Ecto neural progenitor cell (in vitro differentiated cells): Measurements from ENCODE around the gene ZSWIM2.
"Not testable (repeated sequence)": the region's sequence is repeated elsewhere in the genome, so short reads cannot be mapped to it uniquely, and the experiment has no call there.

ENCODE experiments used
- DNase-seq: peaks from one replicate; pipeline ENCODE4 v3.0.0-alpha.2; 2018; ENCODE audit warnings: low spot score

ZSWIM2 gene

DNA sequence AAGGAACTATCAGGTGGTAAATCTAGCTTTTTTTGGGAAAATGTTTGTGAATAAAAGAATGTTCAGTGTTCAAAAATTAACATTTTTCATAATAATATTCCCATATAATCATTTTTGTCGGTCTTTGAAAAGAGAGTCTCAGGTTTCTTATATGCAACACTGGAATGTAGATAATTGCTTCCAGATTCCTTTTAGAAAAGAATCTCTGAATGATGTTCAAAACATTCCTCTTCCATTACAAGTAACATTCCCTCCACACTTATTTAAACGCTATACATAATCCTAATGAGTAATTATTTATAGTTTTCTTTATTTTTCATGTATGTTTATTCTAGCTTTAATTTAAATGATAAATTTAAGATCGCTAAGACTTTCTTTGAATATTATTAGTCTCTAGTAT is 7.0 kb downstream of the ZSWIM2 start:
- no peak for DNase-seq

DNA sequence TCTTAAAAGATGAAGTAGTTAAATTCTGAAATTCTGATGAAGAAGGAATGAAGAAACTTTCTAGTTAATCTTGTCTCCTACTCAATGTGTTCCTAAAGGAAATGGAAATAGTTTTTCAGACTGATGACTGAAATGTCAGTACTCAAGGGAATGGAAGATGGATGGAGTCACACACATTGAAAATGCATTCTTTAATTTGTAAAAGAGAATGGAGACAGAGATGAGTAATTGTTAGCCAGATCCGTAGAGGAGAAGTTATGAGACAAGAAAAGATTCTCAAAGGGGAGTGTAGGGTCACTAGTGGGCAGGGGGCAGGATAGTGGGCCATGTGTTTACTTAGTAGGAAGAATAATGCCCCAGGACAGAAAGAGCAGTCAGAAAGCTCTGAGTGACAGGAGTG is 13.3 kb downstream of the ZSWIM2 start:
- no peak for DNase-seq

GRCh38 chr2:186827862-186828492 is 21.0 kb downstream of the ZSWIM2 start:
- no peak for DNase-seq

DNA sequence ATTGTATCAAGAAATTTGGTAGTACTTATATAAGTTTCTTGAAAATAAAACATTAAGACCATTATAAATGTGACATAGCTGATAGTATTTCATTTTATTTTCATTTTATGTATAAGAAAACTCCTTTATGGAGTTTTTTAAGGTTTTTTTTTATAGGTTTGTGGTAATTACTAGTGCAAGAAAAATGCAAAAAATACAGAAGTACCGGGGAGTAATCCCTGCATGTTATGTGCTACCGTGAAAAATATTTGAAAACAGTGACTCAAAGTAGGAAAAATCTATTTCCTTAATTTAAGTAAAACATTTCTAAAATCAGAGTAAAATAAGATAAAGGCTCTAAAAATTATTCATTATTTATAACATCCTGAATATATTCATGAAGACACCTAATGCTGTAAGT is 21.6 kb downstream of the ZSWIM2 start:
- no peak for DNase-seq

GRCh38 chr2:186822323-186822722 is 26.6 kb downstream of the ZSWIM2 start:
- DNase-seq, result no peak

- no peak for DNase-seq
Measured at GRCh38 chr2:186820303-186820702, 28.7 kb downstream of the ZSWIM2 start.

DNA sequence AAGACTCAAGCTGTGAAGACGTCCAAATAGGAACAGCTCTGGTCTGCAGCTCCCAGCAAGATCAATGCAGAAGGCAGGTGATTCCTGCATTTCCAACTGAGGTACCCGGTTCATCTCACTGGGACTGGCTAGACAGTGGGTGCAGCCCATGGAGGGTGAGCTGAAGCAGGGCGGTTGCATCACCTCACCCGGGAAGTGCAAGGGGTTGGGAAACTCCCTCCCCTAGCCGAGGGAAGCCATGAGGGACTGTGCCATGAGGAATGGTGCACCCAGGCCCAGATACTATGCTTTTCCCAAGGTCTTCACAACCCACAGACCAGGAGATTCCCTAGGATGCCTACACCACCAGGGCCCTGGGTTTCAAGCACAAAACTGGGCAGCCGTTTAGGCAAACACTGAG is 37.2 kb downstream of the ZSWIM2 start:
- not testable (repeated sequence) for DNase-seq

DNA sequence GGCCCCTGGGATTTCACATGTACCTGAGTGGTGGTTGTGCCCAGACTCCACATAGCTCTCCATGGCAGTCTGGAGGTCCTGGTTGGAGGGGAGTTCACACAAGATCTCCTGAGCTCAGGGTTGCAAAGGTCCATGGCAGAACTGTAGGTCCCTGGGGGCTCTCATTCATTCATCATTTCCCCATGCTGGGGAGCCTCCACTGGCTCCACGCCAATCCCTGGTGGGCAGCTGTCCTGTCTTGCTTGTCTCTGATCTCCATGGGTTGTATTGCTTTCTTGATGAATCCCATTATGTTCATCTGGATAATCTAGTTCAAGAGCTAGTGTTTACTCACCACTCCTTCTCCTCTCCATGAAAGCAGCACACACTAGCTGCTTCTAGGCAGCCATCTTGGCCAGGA is 42.4 kb downstream of the ZSWIM2 start:
- DNase-seq, result no peak

- not testable (repeated sequence) for DNase-seq
Measured at GRCh38 chr2:186798604-186799003, 50.4 kb downstream of the ZSWIM2 start.

DNA sequence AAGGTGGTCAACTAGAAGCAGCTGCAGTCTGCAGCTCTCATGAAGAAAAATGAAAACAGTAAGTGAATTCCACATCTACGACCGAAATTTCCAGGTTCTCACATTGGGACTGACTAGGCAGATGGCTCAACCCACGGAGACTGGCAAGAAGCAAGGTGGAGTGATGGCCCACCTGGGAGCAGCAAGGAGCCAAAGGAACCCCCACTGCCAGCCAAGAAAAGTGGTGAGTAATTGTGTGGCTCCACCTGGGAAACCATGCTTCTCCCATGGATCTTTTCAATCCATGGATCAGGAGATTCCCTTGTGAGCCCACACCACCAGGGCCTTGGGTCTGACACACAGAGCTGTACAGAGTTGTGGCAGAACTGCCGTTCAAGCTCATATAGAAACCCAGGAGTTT is 64.0 kb downstream of the ZSWIM2 start:
- DNase-seq, result no peak

GRCh38 chr2:186783254-186783653 is 65.7 kb downstream of the ZSWIM2 start:
- no peak for DNase-seq

- DNase-seq, result no peak
Measured at GRCh38 chr2:186780701-186781316, 68.2 kb downstream of the ZSWIM2 start.
